DND-41 (cell line): Measurements from ENCODE around the gene CRABP1.

Experiments used
- ATAC-seq: fragments of 200-7000 bp; cut with Tn5 transposase; 3 replicates; pipeline ENCODE4 v1.9.1; 2021; ENCODE audit warnings: low read depth; ENCODE audit not compliant: insufficient read depth
- DNase-seq: peaks from one replicate; pipeline ENCODE4 v3.0.0-alpha.2; 2020
- H2AFZ ChIP-seq: 2 replicates; pipeline ENCODE4 v1.6.0; 2012; ENCODE audit warnings: low read depth, low read length
- H3K27ac ChIP-seq: 2 replicates; pipeline ENCODE4 v1.5.1; 2012; ENCODE audit warnings: low read length, inconsistent platforms
- H3K27me3 ChIP-seq: fragments of 200-600 bp; sonication (generic); 2 replicates; pipeline ENCODE4 v1.6.0; 2012; ENCODE audit warnings: low read length, mild to moderate bottlenecking, inconsistent platforms; ENCODE audit not compliant: insufficient read depth, poor library complexity
- H3K36me3 ChIP-seq: 2 replicates; pipeline ENCODE4 v1.5.1; 2012; ENCODE audit warnings: low read length, inconsistent platforms; ENCODE audit not compliant: insufficient read depth
- H3K4me1 ChIP-seq: 2 replicates; pipeline ENCODE4 v1.5.1; 2012; ENCODE audit warnings: mild to moderate bottlenecking, low read length; ENCODE audit not compliant: insufficient read depth
- H3K4me2 ChIP-seq: 2 replicates; pipeline ENCODE4 v1.6.0; 2012; ENCODE audit warnings: mild to moderate bottlenecking, moderate library complexity, low read length, inconsistent platforms; ENCODE audit not compliant: insufficient read depth
- H3K4me3 ChIP-seq, 2 experiments: fragments of 200-600 bp in 1 of 2; shearing (Covaris generic) in 1 of 2; 2 replicates each; pipeline ENCODE4 v1.5.1; 2012 to 2016; ENCODE audit warnings: inconsistent platforms in 2 of 2, low read length in 2 of 2, mild to moderate bottlenecking in 2 of 2, low read depth in 1 of 2, moderate library complexity in 1 of 2
- H3K79me2 ChIP-seq: 2 replicates; pipeline ENCODE4 v1.6.0; 2012; ENCODE audit warnings: low read length, inconsistent platforms; ENCODE audit not compliant: insufficient read depth
- H3K9ac ChIP-seq: 2 replicates; pipeline ENCODE4 v1.6.0; 2012; ENCODE audit warnings: low read depth, mild to moderate bottlenecking, inconsistent platforms, low read length, moderate library complexity
- H3K9me3 ChIP-seq: 2 replicates; pipeline ENCODE4 v1.5.1; 2012; ENCODE audit warnings: low read length, moderate library complexity, mild to moderate bottlenecking, inconsistent platforms; ENCODE audit not compliant: insufficient read depth, severe bottlenecking
- H4K20me1 ChIP-seq: 2 replicates; pipeline ENCODE4 v1.6.0; 2012; ENCODE audit warnings: low read length; ENCODE audit not compliant: insufficient read depth
- EZH2 ChIP-seq: IDR thresholded peaks from 3 replicates; pipeline ENCODE4 v1.6.1; 2012; ENCODE audit warnings: borderline replicate concordance, low read depth, mild to moderate bottlenecking, moderate library complexity, low read length, inconsistent platforms; ENCODE audit not compliant: severe bottlenecking
- TF ChIP-seq, protein P1 (sequence below): IDR thresholded peaks from 2 replicates; pipeline ENCODE4 v1.5.1; 2012; ENCODE audit warnings: borderline replicate concordance, low read length, moderate library complexity, mild to moderate bottlenecking; ENCODE audit not compliant: poor library complexity, severe bottlenecking; ENCODE audit errors: extremely low read depth

Gene CRABP1

DNA sequence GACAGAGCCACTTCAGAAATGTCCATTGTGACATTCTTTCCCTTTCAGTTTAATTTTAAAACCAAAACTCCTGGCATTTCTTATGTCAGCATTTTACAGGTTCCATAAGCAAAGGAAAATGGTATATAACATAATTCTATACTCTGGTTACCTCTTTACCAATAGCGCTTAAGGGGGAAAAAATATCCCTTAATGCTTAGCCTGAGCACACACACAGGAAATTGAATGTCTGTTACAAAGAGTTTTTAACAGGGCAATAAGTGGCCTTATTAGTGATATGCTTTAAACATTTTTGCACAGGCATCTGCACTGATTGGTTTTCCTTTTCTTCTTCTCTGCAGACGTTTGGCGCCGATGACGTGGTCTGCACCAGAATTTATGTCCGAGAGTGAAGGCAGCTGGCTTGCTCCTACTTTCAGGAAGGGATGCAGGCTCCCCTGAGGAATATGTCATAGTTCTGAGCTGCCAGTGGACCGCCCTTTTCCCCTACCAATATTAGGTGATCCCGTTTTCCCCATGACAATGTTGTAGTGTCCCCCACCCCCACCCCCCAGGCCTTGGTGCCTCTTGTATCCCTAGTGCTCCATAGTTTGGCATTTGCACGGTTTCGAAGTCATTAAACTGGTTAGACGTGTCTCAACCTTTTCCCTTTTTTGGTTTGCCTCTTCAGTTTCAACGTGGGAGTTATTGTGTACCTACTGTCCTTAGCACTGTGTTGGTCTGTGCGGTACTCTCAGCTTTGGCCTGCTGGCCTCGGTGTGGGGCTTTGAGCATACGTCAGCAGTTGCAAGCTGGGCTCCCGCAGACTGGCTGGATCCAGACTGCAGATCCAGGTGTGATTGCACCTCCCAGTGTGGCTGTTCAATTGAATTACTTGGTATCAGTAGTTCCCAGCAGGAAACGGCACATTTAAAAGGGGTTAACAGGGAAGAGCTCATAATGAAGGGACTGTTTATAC is 7.7 kb downstream of the CRABP1 start:
- H4K20me1 ChIP-seq = no peaks in the 10 kb centered on the region
- no peak overlapping the region for H3K4me2 ChIP-seq
- ATAC-seq (no peak), DNase-seq (no peak)
- no peak overlapping the region for H2AFZ ChIP-seq
- H3K4me1 ChIP-seq = no peaks in the 10 kb centered on the region
- no peak overlapping the region for H3K9ac ChIP-seq
- TF ChIP-seq EZH2 = no peak
- TF ChIP-seq, protein P1, sequence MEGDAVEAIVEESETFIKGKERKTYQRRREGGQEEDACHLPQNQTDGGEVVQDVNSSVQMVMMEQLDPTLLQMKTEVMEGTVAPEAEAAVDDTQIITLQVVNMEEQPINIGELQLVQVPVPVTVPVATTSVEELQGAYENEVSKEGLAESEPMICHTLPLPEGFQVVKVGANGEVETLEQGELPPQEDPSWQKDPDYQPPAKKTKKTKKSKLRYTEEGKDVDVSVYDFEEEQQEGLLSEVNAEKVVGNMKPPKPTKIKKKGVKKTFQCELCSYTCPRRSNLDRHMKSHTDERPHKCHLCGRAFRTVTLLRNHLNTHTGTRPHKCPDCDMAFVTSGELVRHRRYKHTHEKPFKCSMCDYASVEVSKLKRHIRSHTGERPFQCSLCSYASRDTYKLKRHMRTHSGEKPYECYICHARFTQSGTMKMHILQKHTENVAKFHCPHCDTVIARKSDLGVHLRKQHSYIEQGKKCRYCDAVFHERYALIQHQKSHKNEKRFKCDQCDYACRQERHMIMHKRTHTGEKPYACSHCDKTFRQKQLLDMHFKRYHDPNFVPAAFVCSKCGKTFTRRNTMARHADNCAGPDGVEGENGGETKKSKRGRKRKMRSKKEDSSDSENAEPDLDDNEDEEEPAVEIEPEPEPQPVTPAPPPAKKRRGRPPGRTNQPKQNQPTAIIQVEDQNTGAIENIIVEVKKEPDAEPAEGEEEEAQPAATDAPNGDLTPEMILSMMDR = no peak
- no peak overlapping the region for H3K27ac ChIP-seq
- peaks cover 5% of the 10 kb centered on the region for H3K27me3 ChIP-seq
- no peaks in the 10 kb centered on the region for H3K36me3 ChIP-seq
- no peaks in the 10 kb centered on the region for H3K9me3 ChIP-seq
- H3K79me2 ChIP-seq = no peaks in the 10 kb centered on the region
- H3K4me3 ChIP-seq = no peak overlapping the region

DNA sequence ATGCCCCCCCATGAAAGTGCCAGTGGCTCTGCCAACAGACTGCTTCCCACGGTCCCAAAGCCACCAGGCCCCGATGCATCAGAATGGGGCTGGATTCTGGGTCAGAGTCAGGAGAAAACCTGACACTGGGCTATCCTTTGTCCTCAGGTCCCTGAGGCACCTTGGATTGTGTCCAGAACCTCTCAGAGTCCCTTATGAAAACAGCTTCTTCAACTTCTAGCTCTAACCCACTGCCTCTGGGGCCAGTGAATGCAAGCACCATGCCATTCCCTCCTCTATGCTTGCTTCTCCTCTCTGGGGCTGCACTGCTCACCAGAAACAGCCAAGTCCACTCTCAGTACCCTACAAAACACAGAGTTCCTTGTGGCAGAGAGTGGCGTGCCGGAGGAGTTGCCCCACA is 9.9 kb downstream of the CRABP1 start:
- H3K27ac ChIP-seq = no peak overlapping the region
- H3K79me2 ChIP-seq = no peaks in the 10 kb centered on the region
- H3K36me3 ChIP-seq = no peaks in the 10 kb centered on the region
- no peaks in the 10 kb centered on the region for H4K20me1 ChIP-seq
- no peak overlapping the region for H2AFZ ChIP-seq
- ATAC-seq (no peak), DNase-seq (no peak)
- H3K4me3 ChIP-seq = no peak overlapping the region
- peaks cover 3% of the 10 kb centered on the region for H3K27me3 ChIP-seq
- H3K4me1 ChIP-seq = no peaks in the 10 kb centered on the region
- no peak overlapping the region for H3K4me2 ChIP-seq
- TF ChIP-seq, protein P1 = no peak
- TF ChIP-seq EZH2 = no peak
- H3K9ac ChIP-seq = no peak overlapping the region
- no peaks in the 10 kb centered on the region for H3K9me3 ChIP-seq

DNA sequence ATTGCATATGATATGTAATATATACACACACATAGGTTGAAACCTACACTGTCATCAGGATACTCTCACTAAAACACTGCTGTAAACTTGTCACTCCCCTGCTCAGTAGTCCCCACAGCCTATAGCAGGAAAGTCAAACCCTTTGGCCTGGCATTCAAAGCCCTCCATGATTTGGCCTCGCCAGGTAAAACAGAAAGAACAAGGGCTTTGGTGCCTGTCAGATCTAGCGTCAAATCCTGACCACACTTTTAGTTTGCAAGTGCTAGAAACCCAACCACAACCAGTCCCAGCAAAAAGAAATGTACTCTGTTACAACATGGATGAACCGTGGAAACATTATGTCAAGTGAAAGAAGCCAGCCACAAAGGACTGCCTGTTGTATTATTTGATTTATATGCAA is 11.4 kb downstream of the CRABP1 start:
- Histone ChIP-seq H3K36me3 (no peaks in the 10 kb centered on the region), H3K4me1 (no peaks in the 10 kb centered on the region), H3K4me3 (no peak overlapping the region), H3K27ac (no peak overlapping the region), H3K9ac (no peak overlapping the region), H3K79me2 (no peaks in the 10 kb centered on the region), H3K9me3 (no peaks in the 10 kb centered on the region), H3K27me3 (no peaks in the 10 kb centered on the region), H3K4me2 (no peak overlapping the region), H4K20me1 (no peaks in the 10 kb centered on the region), H2AFZ (no peak overlapping the region)
- TF ChIP-seq, protein P1 = no peak
- TF ChIP-seq EZH2 = no peak
- no peak for ATAC-seq
- no peak for DNase-seq
